ENCODE measurements around the gene SLC2A1.

The SLC2A1 gene

GRCh38 chr1:42938645-42939615, 19.7 kb downstream of the SLC2A1 start:
- Histone ChIP-seq H3K9me3 (ENCODE audit: insufficient read depth, low read length) (no peaks in the 10 kb centered on the region), H3K36me3 (replicated peaks; ENCODE audit: low read depth, low read length) (peaks cover 45% of the 10 kb centered on the region), H3K4me3 (ENCODE audit: low read length) (no peak overlapping the region), H3K27me3 (ENCODE audit: low read depth, low read length) (no peaks in the 10 kb centered on the region), H2AFZ (ENCODE audit: low read depth, low read length) (no peak overlapping the region), H3K4me1 (ENCODE audit: low read length) (peaks cover 38% of the 10 kb centered on the region), H3K79me2 (ENCODE audit: low read length) (peaks cover 26% of the 10 kb centered on the region), H3K27ac (ENCODE audit: low read length) (peak overlapping the region; percentile 27; the same call in 1 of the 2 replicates), H3K9ac (ENCODE audit: low read length) (no peak overlapping the region), H3K4me2 (ENCODE audit: low read length) (no peak overlapping the region), H4K20me1 (ENCODE audit: insufficient read depth, low read length) (peaks cover 9% of the 10 kb centered on the region)
- TF ChIP-seq CTCF (IDR thresholded peaks at IDR 0.05; ENCODE audit: low read depth, low read length) (no peak), EZH2phosphoT487 (IDR thresholded peaks at IDR 0.05; ENCODE audit: low read depth) (no peak)

- peaks cover 47% of the 10 kb centered on the region for H3K4me1 ChIP-seq (ENCODE audit: low read length)
- peak overlapping the region; percentile 27 for H3K27ac ChIP-seq (ENCODE audit: low read length)
- no peaks in the 10 kb centered on the region for H3K27me3 ChIP-seq (ENCODE audit: low read depth, low read length)
- H3K36me3 ChIP-seq (replicated peaks; ENCODE audit: low read depth, low read length), result peaks cover 50% of the 10 kb centered on the region
- no peak overlapping the region for H3K4me3 ChIP-seq (ENCODE audit: low read length)
- no peak overlapping the region for H3K4me2 ChIP-seq (ENCODE audit: low read length)
- peaks cover 31% of the 10 kb centered on the region for H3K79me2 ChIP-seq (ENCODE audit: low read length)
- no peak overlapping the region for H3K9ac ChIP-seq (ENCODE audit: low read length)
- H2AFZ ChIP-seq (ENCODE audit: low read depth, low read length), result no peak overlapping the region
- TF ChIP-seq EZH2phosphoT487 (IDR thresholded peaks at IDR 0.05; ENCODE audit: low read depth) (no peak), CTCF (IDR thresholded peaks at IDR 0.05; ENCODE audit: low read depth, low read length) (no peak)
- peaks cover 5% of the 10 kb centered on the region for H4K20me1 ChIP-seq (ENCODE audit: insufficient read depth, low read length)
- H3K9me3 ChIP-seq (ENCODE audit: insufficient read depth, low read length), result no peaks in the 10 kb centered on the region
These were observed 20.6 kb downstream of the SLC2A1 start for GRCh38 chr1:42937836-42938644.

GRCh38 chr1:42937141-42937696, 21.4 kb downstream of the SLC2A1 start:
- peaks cover 46% of the 10 kb centered on the region for H3K36me3 ChIP-seq (replicated peaks; ENCODE audit: low read depth, low read length)

More at GRCh38 chr1:42937141-42937696, 21.4 kb downstream of the SLC2A1 start:
- Histone ChIP-seq H3K4me1 (ENCODE audit: low read length) (peaks cover 55% of the 10 kb centered on the region), H3K9ac (ENCODE audit: low read length) (no peak overlapping the region), H3K27me3 (ENCODE audit: low read depth, low read length) (no peaks in the 10 kb centered on the region), H3K27ac (ENCODE audit: low read length) (no peak overlapping the region), H3K4me3 (ENCODE audit: low read length) (no peak overlapping the region), H3K9me3 (ENCODE audit: insufficient read depth, low read length) (no peaks in the 10 kb centered on the region), H4K20me1 (ENCODE audit: insufficient read depth, low read length) (peaks cover 5% of the 10 kb centered on the region), H3K4me2 (ENCODE audit: low read length) (no peak overlapping the region), H2AFZ (ENCODE audit: low read depth, low read length) (no peak overlapping the region), H3K79me2 (ENCODE audit: low read length) (peaks cover 39% of the 10 kb centered on the region)
- TF ChIP-seq CTCF (IDR thresholded peaks at IDR 0.05; ENCODE audit: low read depth, low read length) (no peak), EZH2phosphoT487 (IDR thresholded peaks at IDR 0.05; ENCODE audit: low read depth) (no peak)

Data from OCI-LY3 (cell line).